GM12878 (cell line): ENCODE data around the gene SMARCB1. TPM values are rescaled to one million over a fixed set of nuclear protein-coding genes. Genes with fewer than 3 reads are reported as not detected.
"Not testable (repeated sequence)": the region's sequence is repeated elsewhere in the genome, so short reads cannot be mapped to it uniquely, and the experiment has no call there.

ENCODE experiments used
- ATAC-seq: fragments of 200-7000 bp; cut with Tn5 transposase; 3 replicates; pipeline ENCODE4 v1.9.1; 2020; ENCODE audit warnings: mild to moderate bottlenecking, moderate library complexity
- BruUV-seq: library from RNA; stranded (reverse); fragments of 400-500 nt; replicated peaks from 2 replicates; lab custom pipeline; 2021; lab: Mats Ljungman, UMichigan
- CTCF ChIA-PET: fragments of 300-600 bp; sonication (Branson Sonifier 250); formaldehyde crosslinking; extraction: SDS; loops from one replicate; lab custom pipeline; 2021; ENCODE audit warnings: inconsistent platforms; lab: Yijun Ruan, JAX
- POLR2A ChIA-PET: fragments of 350-600 bp; formaldehyde crosslinking; extraction: SDS; loops from one replicate; lab custom pipeline; 2021; ENCODE audit warnings: inconsistent platforms; lab: Charles Lee
- RAD21 ChIA-PET: fragments of 300-600 bp; sonication (Branson Sonifier 250); formaldehyde crosslinking; loops from one replicate; lab custom pipeline; 2023; ENCODE audit warnings: antibody characterized with exemption; ENCODE audit not compliant: unreplicated experiment; lab: Charles Lee
- SMC1A ChIA-PET: fragments of 300-600 bp; sonication (Branson Sonifier 250); formaldehyde crosslinking; loops from one replicate; lab custom pipeline; 2023; ENCODE audit not compliant: unreplicated experiment, uncharacterized antibody; lab: Charles Lee
- DNase-seq: peaks from one replicate; pipeline ENCODE4 v3.0.0-alpha.2; 2011; ENCODE audit warnings: low read depth, low spot score
- FAIRE-seq: peaks from 3 replicates; lab custom pipeline; 2011; peaks lifted over from hg19 to GRCh38; lab: Jason Lieb, UNC
- H2AFZ ChIP-seq: 2 replicates; pipeline ENCODE4 v1.6.0; 2011; ENCODE audit warnings: low read depth, low read length, control low read depth; ENCODE audit not compliant: control insufficient read depth
- H3K27ac ChIP-seq: 2 replicates; pipeline ENCODE4 v1.5.1; 2011; ENCODE audit warnings: control low read depth; ENCODE audit not compliant: control insufficient read depth, insufficient read depth
- H3K27me3 ChIP-seq, 2 experiments: replicated peaks in 1 of 2; 2 replicates each; pipeline versions ENCODE4 v1.6.0 to v1.6.1; 2011; ENCODE audit warnings: low read length in 1 of 2; ENCODE audit not compliant: control insufficient read depth in 2 of 2, insufficient read depth in 2 of 2
- H3K36me3 ChIP-seq, 2 experiments: 2 replicates each; pipeline ENCODE4 v1.5.1; 2011; ENCODE audit warnings: low read length in 1 of 2; ENCODE audit not compliant: control insufficient read depth in 2 of 2, insufficient read depth in 2 of 2
- H3K4me1 ChIP-seq: 2 replicates; pipeline ENCODE4 v1.6.1; 2011; ENCODE audit warnings: mild to moderate bottlenecking, low read length, moderate library complexity, mixed read lengths; ENCODE audit not compliant: control insufficient read depth, insufficient read depth
- H3K4me2 ChIP-seq: 2 replicates; pipeline ENCODE4 v1.6.0; 2011; ENCODE audit warnings: control low read depth; ENCODE audit not compliant: control insufficient read depth, insufficient read depth
- H3K4me3 ChIP-seq: fragments of 200-600 bp; sonication (generic); 2 replicates; pipeline ENCODE4 v1.5.1; 2016
- H3K79me2 ChIP-seq: 2 replicates; pipeline ENCODE4 v1.6.0; 2011; ENCODE audit warnings: low read length; ENCODE audit not compliant: control insufficient read depth, insufficient read depth
- H3K9ac ChIP-seq: 2 replicates; pipeline ENCODE4 v1.8.0; 2011; ENCODE audit warnings: low read length, control low read depth, mixed read lengths; ENCODE audit not compliant: control insufficient read depth, insufficient read depth
- H3K9me3 ChIP-seq: replicated peaks from 3 replicates; pipeline ENCODE4 v1.5.1; 2011; ENCODE audit warnings: mild to moderate bottlenecking, low read length; ENCODE audit not compliant: control insufficient read depth, insufficient read depth
- H4K20me1 ChIP-seq: 2 replicates; pipeline ENCODE4 v1.6.0; 2011; ENCODE audit not compliant: control insufficient read depth, insufficient read depth
- BMI1 ChIP-seq: fragments of 450-650 bp; IDR thresholded peaks from 2 replicates; pipeline ENCODE4 v1.6.1; 2016; ENCODE audit warnings: mild to moderate bottlenecking, moderate library complexity, borderline replicate concordance
- CTCF ChIP-seq, 3 experiments: IDR thresholded peaks in 2 of 3; conservative IDR thresholded peaks in 1 of 3; 2 replicates each; pipeline ENCODE4 v1.5.1; 2011; ENCODE audit warnings: low read depth in 3 of 3, low read length in 3 of 3, mild to moderate bottlenecking in 3 of 3, control low read depth in 2 of 3, moderate library complexity in 2 of 3, inconsistent platforms in 1 of 3, mixed read lengths in 1 of 3; ENCODE audit not compliant: control insufficient read depth in 2 of 3, insufficient read depth in 1 of 3; ENCODE audit errors: extremely low read depth in 1 of 3
- CUX1 ChIP-seq: IDR thresholded peaks from 2 replicates; pipeline ENCODE4 v1.6.1; 2012; ENCODE audit warnings: improper control_type of control experiment, low read depth, low read length; ENCODE audit not compliant: insufficient replicate concordance
- HDGF ChIP-seq: fragments of 450-650 bp; IDR thresholded peaks from 2 replicates; pipeline ENCODE4 v1.6.1; 2016; ENCODE audit warnings: antibody characterized with exemption
- RAD21 ChIP-seq: IDR thresholded peaks from 2 replicates; pipeline ENCODE4 v1.6.1; 2011; ENCODE audit warnings: mild to moderate bottlenecking, low read depth, low read length, moderate library complexity; ENCODE audit not compliant: insufficient read depth
- SMC3 ChIP-seq: IDR thresholded peaks from 2 replicates; pipeline ENCODE4 v1.6.1; 2011; ENCODE audit warnings: low read length, improper control_type of control experiment, borderline replicate concordance
- WGBS: methylation state at CpG from one replicate; pipeline ENCODE4 v1.1.6; 2016; ENCODE audit warnings: low lambda C conversion rate; ENCODE audit not compliant: insufficient replicate concordance, insufficient coverage; ENCODE audit errors: missing lambda C conversion rate; 5-methylcytosine and 5-hydroxymethylcytosine counted together
- in situ Hi-C: fragments of 300-500 bp; cut with MboI; formaldehyde crosslinking; loops from 9 replicates; pipeline ENCODE4 v1.14.3; 2018; ENCODE audit warnings: mixed read lengths
- intact Hi-C: fragments of 100-400 bp; cut with micrococcal nuclease; formaldehyde crosslinking; loops from one replicate; pipeline ENCODE4 v1.14.2; 2022; ENCODE audit not compliant: unreplicated experiment
- polyA plus RNA-seq, 11 experiments: library from polyadenylated mRNA; depleted of rRNA in 4 of 11; unstranded in 6 of 11; stranded (reverse) in 5 of 11; fragments of >200 nt; fragmentation: Nextera tagmentation in 4 of 11; fragmentation: Illumina TruSeq in 1 of 11; extraction: Ambion mirVana in 4 of 11; extraction: Trizol in 1 of 11; gene quantifications; 1 replicate in 1 of 11; 2 replicates in 10 of 11; pipeline versions ENCODE4 v1.2.1 to v1.2.3, GENCODE V29; 2011 to 2016; ENCODE audit warnings: inconsistent platforms in 2 of 11, missing spikeins in 2 of 11, low read depth in 1 of 11
- total RNA-seq, 4 experiments: library from RNA; depleted of rRNA in 3 of 4; stranded (reverse); fragments of >200 nt in 3 of 4; fragmentation: Illumina TruSeq in 1 of 4; extraction: Trizol in 1 of 4; gene quantifications; 2 replicates each; pipeline versions ENCODE4 v1.2.1 to v1.2.3, GENCODE V29; 2013 to 2021

The SMARCB1 gene
- total and polyA plus RNA-seq, 10 of the 15 experiments (the other 5 are each of a cell fraction or from before 2014, with no cell fraction given) = 9.1 to 215 (median 183) TPM

- no peaks in the 10 kb centered on the region for H4K20me1 ChIP-seq
- H3K9ac ChIP-seq = no peak overlapping the region
- H3K79me2 ChIP-seq = peaks cover 7% of the 10 kb centered on the region
- no peaks in the 10 kb centered on the region for H3K9me3 ChIP-seq
- no peak for DNase-seq
- SMC1A ChIA-PET = interaction anchor here (0.9 kb wide), 1 partner anchor 29 kb away, joined by 3 read pairs; no protein-coding TSS in a partner anchor
- H3K4me1 ChIP-seq = peaks cover 6% of the 10 kb centered on the region
- no TSS peak for BruUV-seq
- TF ChIP-seq HDGF (0 out of 2 replicates have a peak, but pooled peaks have one; percentile 39), RAD21 (peak; percentile 66), CTCF (IDR thresholded peaks at IDR 0.05 in 2 of 3, conservative IDR thresholded peaks at IDR 0.05 in 1 of 3; ENCODE audit: control insufficient read depth in 2 of 3, extremely low read depth in 1 of 3, insufficient read depth in 1 of 3, low read depth in 3 of 3, low read length in 3 of 3) (peak; percentile 72 to 84 (median 80)), CUX1 (no peak), SMC3 (peak; percentile 44), BMI1 (no peak)
- H3K27me3 ChIP-seq = no peaks in the 10 kb centered on the region
- H3K4me2 ChIP-seq = no peak overlapping the region
- peak; percentile 47 for ATAC-seq
- H3K27ac ChIP-seq = no peak overlapping the region
- RAD21 ChIA-PET = no interaction called here
- intact Hi-C loops (loop anchor here (1.0 kb wide), 1 partner anchor 32 kb away; the partner anchor contains the start of gene MIF), in situ Hi-C loops (no loop called here)
- CTCF ChIA-PET = interaction anchor here (0.9 to 1.4 kb wide), 3 partner anchors 11 to 32 kb away, joined by 3 to 8 read pairs (median 4); partner anchors contain the start of gene MIF
- no peak for FAIRE-seq
- POLR2A ChIA-PET = no interaction called here
- H3K4me3 ChIP-seq = no peak overlapping the region
- WGBS = 85% methylated on average over 3 of the region's 3 CpGs
- H2AFZ ChIP-seq = no peak overlapping the region
- H3K36me3 ChIP-seq = no peaks in the 10 kb centered on the region; a peak in 1 of 4 replicates
Observed at GRCh38 chr22:23862103-23862502, 75.3 kb downstream of the SMARCB1 start.

GRCh38 chr22:23864499-23865154 is 77.9 kb downstream of the SMARCB1 start:
- H2AFZ ChIP-seq, SMC1A ChIA-PET, H3K4me2 ChIP-seq, RAD21 ChIA-PET, H3K79me2 ChIP-seq, H3K27ac ChIP-seq, ATAC-seq, DNase-seq, FAIRE-seq, H3K27me3 ChIP-seq, H3K9ac ChIP-seq, H3K4me3 ChIP-seq, H4K20me1 ChIP-seq, BruUV-seq, in situ Hi-C loops, intact Hi-C loops, H3K9me3 ChIP-seq, H3K36me3 ChIP-seq, H3K4me1 ChIP-seq: not testable (repeated sequence)
- WGBS = 99% methylated on average over 10 of the region's 11 CpGs
- CTCF ChIA-PET = interaction anchor here (1.5 to 1.9 kb wide), 2 partner anchors 23 to 29 kb away, joined by 6 to 8 read pairs; partner anchors contain the start of gene MIF
- POLR2A ChIA-PET = interaction anchor here (0.6 to 0.7 kb wide), 4 partner anchors 29 to 290 kb away, joined by 3 to 6 read pairs (median 4); no protein-coding TSS in a partner anchor
